Measurements from ENCODE around the gene TP53BP1. TPM values are rescaled to one million over a fixed set of nuclear protein-coding genes. Genes with fewer than 3 reads are reported as not detected.

TP53BP1 gene
- total RNA-seq, 1 donor from 2014 or later = 87.2 TPM

DNA sequence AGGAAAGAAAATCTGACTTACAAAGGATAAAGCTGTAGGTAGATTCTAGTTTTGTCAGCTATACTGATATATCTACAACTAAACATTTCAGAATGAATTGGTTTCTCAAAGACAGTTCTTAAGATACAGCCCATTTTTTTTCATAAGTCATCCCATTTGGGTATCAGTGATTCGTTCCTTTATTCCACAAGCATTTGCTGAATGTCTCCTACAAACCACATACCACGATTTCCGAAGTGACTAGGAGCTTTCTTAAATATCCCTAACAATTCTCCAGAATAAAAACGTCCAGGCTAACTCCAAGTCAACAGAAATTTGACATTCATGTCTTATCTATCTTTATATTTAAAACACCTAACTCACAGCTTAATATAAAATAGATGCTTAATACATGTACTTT, 59.8 kb downstream of the TP53BP1 start:
- Histone ChIP-seq H3K9me3 (ENCODE audit: control insufficient read depth in 3 of 3, low read length in 3 of 3) (no peaks in the 10 kb centered on the region), H3K27ac (ENCODE audit: low read depth, low read length) (no peak overlapping the region), H3K9ac (ENCODE audit: low read depth in 1 of 3, low read length in 3 of 3) (no peak overlapping the region), H3K4me1 (ENCODE audit: control insufficient read depth in 3 of 3, insufficient read depth in 3 of 3, low read length in 3 of 3) (no peaks in the 10 kb centered on the region), H3K36me3 (ENCODE audit: control insufficient read depth in 3 of 3, insufficient read depth in 3 of 3, low read length in 3 of 3) (peaks cover 10 to 33% (median 28%) of the 10 kb centered on the region in 3 donors), H3K27me3 (ENCODE audit: control insufficient read depth in 3 of 3, insufficient read depth in 3 of 3, low read length in 3 of 3) (no peaks in the 10 kb centered on the region), H3K4me3 (ENCODE audit: low read length in 3 of 3) (no peak overlapping the region)

- Histone ChIP-seq H3K27ac (ENCODE audit: low read depth, low read length) (no peak overlapping the region), H3K27me3 (ENCODE audit: control insufficient read depth in 3 of 3, insufficient read depth in 3 of 3, low read length in 3 of 3) (no peaks in the 10 kb centered on the region), H3K4me3 (ENCODE audit: low read length in 3 of 3) (no peak overlapping the region), H3K9ac (ENCODE audit: low read depth in 1 of 3, low read length in 3 of 3) (no peak overlapping the region), H3K4me1 (ENCODE audit: control insufficient read depth in 3 of 3, insufficient read depth in 3 of 3, low read length in 3 of 3) (no peaks in the 10 kb centered on the region), H3K36me3 (ENCODE audit: control insufficient read depth in 3 of 3, insufficient read depth in 3 of 3, low read length in 3 of 3) (peaks cover 2 to 40% (median 29%) of the 10 kb centered on the region in 3 donors), H3K9me3 (ENCODE audit: control insufficient read depth in 3 of 3, low read length in 3 of 3) (no peaks in the 10 kb centered on the region)
These were observed 63.3 kb downstream of the TP53BP1 start for GRCh38 chr15:43429687-43430086.

GRCh38 chr15:43423793-43424192, 69.2 kb downstream of the TP53BP1 start:
- no peak overlapping the region for H3K9ac ChIP-seq (ENCODE audit: low read depth in 1 of 3, low read length in 3 of 3)
- H3K4me3 ChIP-seq (ENCODE audit: low read length in 3 of 3) = no peak overlapping the region
- peaks cover 18 to 51% (median 40%) of the 10 kb centered on the region in 3 donors for H3K36me3 ChIP-seq (ENCODE audit: control insufficient read depth in 3 of 3, insufficient read depth in 3 of 3, low read length in 3 of 3)
- H3K4me1 ChIP-seq (ENCODE audit: control insufficient read depth in 3 of 3, insufficient read depth in 3 of 3, low read length in 3 of 3) = no peaks in the 10 kb centered on the region
- H3K9me3 ChIP-seq (ENCODE audit: control insufficient read depth in 3 of 3, low read length in 3 of 3) = no peaks in the 10 kb centered on the region
- H3K27ac ChIP-seq (ENCODE audit: low read depth, low read length) = no peak overlapping the region
- no peaks in the 10 kb centered on the region for H3K27me3 ChIP-seq (ENCODE audit: control insufficient read depth in 3 of 3, insufficient read depth in 3 of 3, low read length in 3 of 3)

DNA sequence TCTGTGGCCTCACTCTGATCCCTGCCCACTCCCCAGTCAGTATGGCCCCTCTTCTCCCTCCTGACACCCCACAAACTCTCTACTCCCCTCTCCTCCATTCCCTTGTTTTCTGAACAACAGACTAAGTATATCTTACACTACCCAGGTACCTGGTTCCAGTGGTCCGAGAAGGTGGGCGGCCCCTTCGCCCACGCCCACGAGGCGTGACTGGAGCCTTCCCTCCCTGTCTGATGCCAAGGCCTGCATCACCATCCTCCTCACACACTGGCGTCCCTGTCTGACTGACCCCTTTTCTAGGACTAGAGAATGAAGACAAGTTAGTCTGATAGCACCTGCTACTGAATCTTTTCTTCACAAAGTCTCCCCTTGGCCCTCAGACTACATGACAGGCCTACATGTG, 72.1 kb downstream of the TP53BP1 start:
- H3K27ac ChIP-seq (ENCODE audit: low read depth, low read length) = no peak overlapping the region
- H3K4me1 ChIP-seq (ENCODE audit: control insufficient read depth in 3 of 3, insufficient read depth in 3 of 3, low read length in 3 of 3) = no peaks in the 10 kb centered on the region
- peaks cover 21 to 41% (median 39%) of the 10 kb centered on the region in 3 donors for H3K36me3 ChIP-seq (ENCODE audit: control insufficient read depth in 3 of 3, insufficient read depth in 3 of 3, low read length in 3 of 3)
- H3K9me3 ChIP-seq (ENCODE audit: control insufficient read depth in 3 of 3, low read length in 3 of 3) = no peaks in the 10 kb centered on the region
- H3K4me3 ChIP-seq (ENCODE audit: low read length in 3 of 3) = no peak overlapping the region
- H3K27me3 ChIP-seq (ENCODE audit: control insufficient read depth in 3 of 3, insufficient read depth in 3 of 3, low read length in 3 of 3) = no peaks in the 10 kb centered on the region
- H3K9ac ChIP-seq (ENCODE audit: low read depth in 1 of 3, low read length in 3 of 3) = no peak overlapping the region

DNA sequence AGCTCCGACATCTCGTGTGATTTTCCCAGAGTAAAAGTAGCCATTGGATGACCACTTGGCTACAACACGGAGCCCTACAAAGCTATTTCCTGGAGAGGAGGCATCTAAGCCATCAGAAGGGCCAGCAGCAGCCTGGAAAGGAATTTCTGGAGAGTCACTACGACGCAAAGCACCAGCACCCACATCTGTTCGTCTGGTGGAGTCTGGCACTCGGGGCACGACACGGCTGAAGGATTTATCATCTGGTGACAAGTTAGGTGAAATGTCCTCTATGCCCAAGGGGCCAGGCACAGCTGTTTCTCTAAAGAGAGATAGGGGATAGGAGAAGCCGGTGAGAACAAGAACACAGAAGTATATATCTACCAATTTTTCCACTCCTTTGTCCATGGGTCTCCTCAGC, 72.5 kb downstream of the TP53BP1 start:
- H3K36me3 ChIP-seq (ENCODE audit: control insufficient read depth in 3 of 3, insufficient read depth in 3 of 3, low read length in 3 of 3) = peaks cover 23 to 44% (median 43%) of the 10 kb centered on the region in 3 donors
- H3K9me3 ChIP-seq (ENCODE audit: control insufficient read depth in 3 of 3, low read length in 3 of 3) = no peaks in the 10 kb centered on the region
- no peak overlapping the region for H3K4me3 ChIP-seq (ENCODE audit: low read length in 3 of 3)
- H3K27me3 ChIP-seq (ENCODE audit: control insufficient read depth in 3 of 3, insufficient read depth in 3 of 3, low read length in 3 of 3) = no peaks in the 10 kb centered on the region
- H3K4me1 ChIP-seq (ENCODE audit: control insufficient read depth in 3 of 3, insufficient read depth in 3 of 3, low read length in 3 of 3) = no peaks in the 10 kb centered on the region
- no peak overlapping the region for H3K9ac ChIP-seq (ENCODE audit: low read depth in 1 of 3, low read length in 3 of 3)
- no peak overlapping the region for H3K27ac ChIP-seq (ENCODE audit: low read depth, low read length)

DNA sequence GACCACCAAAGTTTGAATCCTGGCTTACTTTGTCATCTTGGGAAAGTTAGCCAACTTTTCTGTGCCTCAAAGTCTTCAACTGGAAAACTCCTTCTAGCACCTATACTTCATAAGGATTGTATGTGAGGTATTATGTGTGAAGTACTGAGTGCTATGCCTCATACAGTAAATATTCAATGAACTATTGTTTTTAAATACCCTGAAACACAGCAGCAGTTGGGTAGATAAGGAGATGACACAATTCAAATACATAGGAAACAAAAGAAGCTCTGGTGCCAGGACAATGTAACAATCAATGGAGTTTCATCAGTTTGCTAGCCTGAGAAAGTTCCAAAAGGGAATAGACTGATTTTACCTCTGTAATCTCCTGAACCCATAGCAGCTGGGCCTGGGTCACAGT, 78.8 kb downstream of the TP53BP1 start:
- no peak overlapping the region for H3K27ac ChIP-seq (ENCODE audit: low read depth, low read length)
- H3K36me3 ChIP-seq (ENCODE audit: control insufficient read depth in 3 of 3, insufficient read depth in 3 of 3, low read length in 3 of 3) = peaks cover 18 to 46% (median 45%) of the 10 kb centered on the region in 3 donors
- H3K27me3 ChIP-seq (ENCODE audit: control insufficient read depth in 3 of 3, insufficient read depth in 3 of 3, low read length in 3 of 3) = no peaks in the 10 kb centered on the region
- H3K4me3 ChIP-seq (ENCODE audit: low read length in 3 of 3) = no peak overlapping the region
- no peaks in the 10 kb centered on the region for H3K4me1 ChIP-seq (ENCODE audit: control insufficient read depth in 3 of 3, insufficient read depth in 3 of 3, low read length in 3 of 3)
- no peaks in the 10 kb centered on the region for H3K9me3 ChIP-seq (ENCODE audit: control insufficient read depth in 3 of 3, low read length in 3 of 3)
- no peak overlapping the region for H3K9ac ChIP-seq (ENCODE audit: low read depth in 1 of 3, low read length in 3 of 3)

DNA sequence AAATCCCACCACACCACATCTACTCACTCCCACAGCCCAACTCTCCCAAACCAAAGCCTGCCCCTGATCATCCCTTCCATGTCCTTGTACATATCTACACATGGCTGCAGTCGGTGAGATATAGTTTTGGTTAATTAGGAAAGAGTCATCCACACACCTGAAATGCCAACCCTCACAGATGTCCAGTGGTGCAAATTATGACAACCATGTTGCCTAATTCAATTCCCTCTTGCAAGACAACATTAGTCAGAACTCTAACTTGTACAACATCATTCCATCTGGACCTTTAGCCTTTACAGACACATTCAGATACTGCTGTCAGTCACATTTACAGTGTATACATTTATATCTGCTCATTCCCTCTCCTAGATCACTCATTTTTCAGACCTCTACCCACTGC, 80.9 kb downstream of the TP53BP1 start:
- Histone ChIP-seq H3K4me3 (ENCODE audit: low read length in 3 of 3) (no peak overlapping the region), H3K27me3 (ENCODE audit: control insufficient read depth in 3 of 3, insufficient read depth in 3 of 3, low read length in 3 of 3) (no peaks in the 10 kb centered on the region), H3K4me1 (ENCODE audit: control insufficient read depth in 3 of 3, insufficient read depth in 3 of 3, low read length in 3 of 3) (no peaks in the 10 kb centered on the region), H3K36me3 (ENCODE audit: control insufficient read depth in 3 of 3, insufficient read depth in 3 of 3, low read length in 3 of 3) (peaks cover 29 to 61% (median 60%) of the 10 kb centered on the region in 3 donors), H3K9me3 (ENCODE audit: control insufficient read depth in 3 of 3, low read length in 3 of 3) (no peaks in the 10 kb centered on the region), H3K27ac (ENCODE audit: low read depth, low read length) (no peak overlapping the region), H3K9ac (ENCODE audit: low read depth in 1 of 3, low read length in 3 of 3) (no peak overlapping the region)

DNA sequence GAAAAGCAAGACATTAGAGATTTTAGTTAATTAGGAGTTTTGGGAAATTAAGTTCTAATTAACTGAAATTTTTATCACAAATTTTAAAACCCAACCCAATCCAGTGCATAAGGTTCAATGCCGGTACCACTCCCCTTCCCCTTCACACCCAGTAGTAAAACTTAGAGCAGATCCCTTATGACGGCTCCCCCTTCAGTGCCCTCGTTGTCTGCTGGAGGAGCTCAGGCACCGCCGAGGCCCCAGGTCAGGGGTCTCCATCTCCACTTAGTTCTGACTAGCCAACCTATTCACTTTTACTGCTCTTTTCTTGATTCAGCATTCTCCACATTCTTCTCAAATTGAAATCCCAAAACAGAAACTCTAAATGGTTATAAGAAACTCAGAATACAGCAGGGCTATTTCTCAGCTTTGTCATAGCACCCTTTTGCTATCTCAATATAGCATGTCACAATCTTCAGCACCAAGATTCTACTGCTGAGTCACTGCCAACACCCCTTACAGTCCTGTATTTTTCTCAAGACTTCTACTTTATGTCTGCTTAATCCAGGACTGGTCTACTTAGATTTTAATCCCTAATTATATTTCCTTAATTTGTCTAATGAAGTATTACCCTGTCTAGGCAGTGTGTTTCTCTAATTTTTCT, 82.3 kb downstream of the TP53BP1 start:
- Histone ChIP-seq H3K9ac (ENCODE audit: low read depth in 1 of 3, low read length in 3 of 3) (no peak overlapping the region), H3K27me3 (ENCODE audit: control insufficient read depth in 3 of 3, insufficient read depth in 3 of 3, low read length in 3 of 3) (no peaks in the 10 kb centered on the region), H3K4me1 (ENCODE audit: control insufficient read depth in 3 of 3, insufficient read depth in 3 of 3, low read length in 3 of 3) (no peaks in the 10 kb centered on the region), H3K36me3 (ENCODE audit: control insufficient read depth in 3 of 3, insufficient read depth in 3 of 3, low read length in 3 of 3) (peaks cover 26 to 66% (median 65%) of the 10 kb centered on the region in 3 donors), H3K4me3 (ENCODE audit: low read length in 3 of 3) (no peak overlapping the region), H3K27ac (ENCODE audit: low read depth, low read length) (no peak overlapping the region), H3K9me3 (ENCODE audit: control insufficient read depth in 3 of 3, low read length in 3 of 3) (no peaks in the 10 kb centered on the region)

DNA sequence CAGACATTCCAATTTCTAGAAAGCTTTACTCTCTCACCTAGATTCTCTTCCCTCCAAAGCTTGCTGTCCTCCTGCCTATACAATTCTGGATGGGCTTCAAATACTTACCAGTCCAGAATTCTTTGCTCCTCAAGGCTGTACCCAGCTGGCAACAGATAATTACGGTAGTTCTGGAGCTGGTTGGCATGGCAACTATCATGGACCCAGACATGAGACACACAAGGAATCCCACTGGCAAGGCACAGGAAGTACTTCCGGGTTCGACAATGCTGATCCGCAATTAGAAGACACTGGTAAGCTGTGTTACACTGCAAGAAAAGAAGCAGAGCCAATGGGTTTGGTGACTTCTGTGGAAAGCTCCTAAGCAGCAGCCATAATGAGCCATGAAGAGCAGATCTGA, 84.2 kb downstream of the TP53BP1 start:
- Histone ChIP-seq H3K27ac (ENCODE audit: low read depth, low read length) (no peak overlapping the region), H3K4me1 (ENCODE audit: control insufficient read depth in 3 of 3, insufficient read depth in 3 of 3, low read length in 3 of 3) (no peaks in the 10 kb centered on the region), H3K27me3 (ENCODE audit: control insufficient read depth in 3 of 3, insufficient read depth in 3 of 3, low read length in 3 of 3) (no peaks in the 10 kb centered on the region), H3K9ac (ENCODE audit: low read depth in 1 of 3, low read length in 3 of 3) (no peak overlapping the region), H3K9me3 (ENCODE audit: control insufficient read depth in 3 of 3, low read length in 3 of 3) (no peaks in the 10 kb centered on the region), H3K36me3 (ENCODE audit: control insufficient read depth in 3 of 3, insufficient read depth in 3 of 3, low read length in 3 of 3) (peaks cover 30 to 76% (median 75%) of the 10 kb centered on the region in 3 donors), H3K4me3 (ENCODE audit: low read length in 3 of 3) (no peak overlapping the region)

GRCh38 chr15:43406808-43407207, 86.1 kb downstream of the TP53BP1 start:
- Histone ChIP-seq H3K9me3 (ENCODE audit: control insufficient read depth in 3 of 3, low read length in 3 of 3) (no peaks in the 10 kb centered on the region), H3K4me1 (ENCODE audit: control insufficient read depth in 3 of 3, insufficient read depth in 3 of 3, low read length in 3 of 3) (no peaks in the 10 kb centered on the region), H3K27ac (ENCODE audit: low read depth, low read length) (no peak overlapping the region), H3K9ac (ENCODE audit: low read depth in 1 of 3, low read length in 3 of 3) (no peak overlapping the region), H3K4me3 (ENCODE audit: low read length in 3 of 3) (no peak overlapping the region), H3K27me3 (ENCODE audit: control insufficient read depth in 3 of 3, insufficient read depth in 3 of 3, low read length in 3 of 3) (no peaks in the 10 kb centered on the region), H3K36me3 (ENCODE audit: control insufficient read depth in 3 of 3, insufficient read depth in 3 of 3, low read length in 3 of 3) (peaks cover 35 to 77% (median 71%) of the 10 kb centered on the region in 3 donors)
